ENCODE measurements around the gene VAMP7.
A peak's percentile ranks its signal among the peaks of the same experiment; 100 is the strongest.
"Not testable (repeated sequence)": the region's sequence is repeated elsewhere in the genome, so short reads cannot be mapped to it uniquely, and the experiment has no call there.

The VAMP7 gene

GRCh38 chrX:155881158-155881993 is at the start of gene VAMP7:
Gene VAMP7, plus strand, starts transcription at chrX:155881345. Its CDS starts 8,122 bp downstream, at chrX:155889467.
- ChIA-PET POLR2A (no interaction called here), CTCF (no interaction called here)
- DNase-seq (ENCODE audit: extremely low spot score), result peak; percentile 82
- TF ChIP-seq CTCF (IDR thresholded peaks at IDR 0.05; ENCODE audit: control extremely low read depth, extremely low read depth, low read depth, missing control alignments), result no peak

- CTCF ChIA-PET, result no interaction called here
- no peak for DNase-seq (ENCODE audit: extremely low spot score)
- TF ChIP-seq CTCF (IDR thresholded peaks at IDR 0.05; ENCODE audit: control extremely low read depth, extremely low read depth, low read depth, missing control alignments), result no peak
- POLR2A ChIA-PET, result no interaction called here
These were observed 39.9 kb upstream of the VAMP7 start for GRCh38 chrX:155841232-155841631.

- CTCF ChIA-PET, result not testable (repeated sequence)
These were observed 29.4 kb upstream of the VAMP7 start for GRCh38 chrX:155851786-155852185.

GRCh38 chrX:155857561-155857960 is 23.6 kb upstream of the VAMP7 start:
- ChIA-PET POLR2A (no interaction called here), CTCF (no interaction called here)
- peak; percentile 41 for TF ChIP-seq CTCF (IDR thresholded peaks at IDR 0.05; ENCODE audit: control extremely low read depth, extremely low read depth, low read depth, missing control alignments)
- no peak for DNase-seq (ENCODE audit: extremely low spot score)

More at GRCh38 chrX:155851786-155852185, 29.4 kb upstream of the VAMP7 start:
- POLR2A ChIA-PET; DNase-seq (ENCODE audit: extremely low spot score): not testable (repeated sequence)

- POLR2A ChIA-PET, result no interaction called here
- DNase-seq (ENCODE audit: extremely low spot score), result no peak
- CTCF ChIA-PET, result no interaction called here
- TF ChIP-seq CTCF (IDR thresholded peaks at IDR 0.05; ENCODE audit: control extremely low read depth, extremely low read depth, low read depth, missing control alignments), result no peak
These were observed 16.5 kb upstream of the VAMP7 start for GRCh38 chrX:155864655-155865054.

GRCh38 chrX:155865193-155865592 is 16.0 kb upstream of the VAMP7 start:
- no peak for DNase-seq (ENCODE audit: extremely low spot score)
- ChIA-PET CTCF (no interaction called here), POLR2A (no interaction called here)
- TF ChIP-seq CTCF (IDR thresholded peaks at IDR 0.05; ENCODE audit: control extremely low read depth, extremely low read depth, low read depth, missing control alignments), result no peak

- ChIA-PET CTCF (no interaction called here), POLR2A (no interaction called here)
- no peak for TF ChIP-seq CTCF (IDR thresholded peaks at IDR 0.05; ENCODE audit: control extremely low read depth, extremely low read depth, low read depth, missing control alignments)
- no peak for DNase-seq (ENCODE audit: extremely low spot score)
These were observed 13.3 kb upstream of the VAMP7 start for GRCh38 chrX:155867821-155868220.

All from GM10248 (cell line).